ENCODE data around the gene FBLN7.

Gene FBLN7

DNA sequence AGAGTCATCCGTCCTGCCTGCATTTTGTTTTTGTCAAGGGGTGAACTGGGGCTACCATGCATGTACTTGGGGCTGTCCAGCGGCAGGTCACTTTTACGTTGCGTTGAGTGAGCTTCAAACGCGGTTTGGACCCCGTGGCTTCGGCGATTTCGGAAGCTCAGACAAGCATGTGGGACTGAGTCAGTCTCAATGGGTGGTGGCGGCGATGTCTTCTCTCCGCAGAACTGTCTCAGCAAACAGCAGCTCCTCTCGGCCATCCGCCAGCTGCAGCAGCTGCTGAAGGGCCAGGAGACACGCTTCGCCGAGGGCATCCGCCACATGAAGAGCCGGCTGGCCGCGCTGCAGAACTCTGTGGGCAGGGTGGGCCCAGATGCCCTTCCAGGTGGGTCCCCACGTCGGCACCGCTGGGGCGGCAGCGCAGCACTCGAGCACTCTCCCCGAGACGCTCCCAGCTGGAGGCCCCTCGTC lies 21.3 kb downstream of the FBLN7 start:
- no peak for DNase-seq

DNA sequence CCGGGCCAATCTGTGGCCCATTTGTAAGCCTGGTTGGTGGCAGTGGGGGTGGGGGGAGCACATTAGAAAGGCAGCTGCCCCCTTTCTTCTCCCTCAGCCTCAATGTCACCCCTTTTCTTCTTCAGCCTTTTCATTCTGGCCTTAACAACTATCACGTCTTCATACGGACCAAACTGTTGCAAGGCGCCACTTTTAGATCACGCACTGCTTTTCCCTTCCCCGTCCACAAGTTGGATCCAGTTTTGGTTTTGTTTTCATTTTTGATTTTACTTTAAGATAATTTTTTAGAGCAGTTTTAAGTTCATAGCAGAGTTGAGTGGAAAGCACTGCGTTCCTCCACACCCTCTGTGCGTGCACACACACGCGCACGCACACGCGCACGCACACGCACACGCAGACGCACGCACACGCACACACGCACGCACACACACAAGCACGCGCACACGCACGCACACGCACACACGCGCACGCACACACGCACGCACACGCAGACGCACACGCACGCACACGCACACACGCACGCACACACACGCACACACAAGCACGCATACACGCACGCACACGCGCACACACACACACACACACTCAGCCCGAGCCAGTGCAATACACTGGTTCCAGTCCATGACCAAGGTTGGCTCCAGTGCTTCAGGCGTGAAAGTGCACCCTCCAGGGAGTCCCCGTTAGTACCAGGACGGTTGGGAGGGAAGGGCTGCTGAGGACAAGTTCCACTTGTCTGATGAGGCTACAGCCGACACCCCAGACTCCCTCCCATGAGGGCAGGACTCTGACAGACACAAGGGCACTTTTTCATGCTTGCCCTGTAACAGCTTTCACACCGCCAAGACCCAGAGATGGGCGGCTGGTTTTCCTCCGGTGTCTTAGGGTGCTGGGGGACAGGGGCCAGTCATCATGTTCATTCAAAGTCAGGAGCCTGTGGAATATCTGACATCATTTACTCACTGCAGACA lies 22.4 kb downstream of the FBLN7 start:
- DNase-seq = no peak

- no peak for DNase-seq
Observed at GRCh38 chr2:112161431-112162145, 23.4 kb downstream of the FBLN7 start.

DNA sequence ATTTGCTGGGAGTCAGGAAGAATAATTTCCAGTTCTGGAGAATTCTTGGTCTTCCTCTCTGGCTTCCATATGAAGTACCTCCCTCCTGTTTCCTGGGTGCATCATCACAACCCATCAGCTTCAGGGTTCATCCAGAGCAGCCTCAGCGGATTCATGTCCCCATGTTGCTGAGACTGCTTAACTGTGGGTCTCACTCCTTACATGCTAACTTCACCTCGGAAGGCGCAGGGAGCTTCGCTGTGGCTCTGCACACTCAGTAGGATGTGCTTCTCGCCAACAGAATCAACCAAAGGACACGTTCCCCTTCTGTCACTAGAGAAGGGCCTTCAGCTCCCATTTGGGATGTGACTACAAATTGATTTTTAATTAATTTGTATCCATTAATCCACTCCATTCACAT lies 24.2 kb downstream of the FBLN7 start:
- DNase-seq = no peak

DNA sequence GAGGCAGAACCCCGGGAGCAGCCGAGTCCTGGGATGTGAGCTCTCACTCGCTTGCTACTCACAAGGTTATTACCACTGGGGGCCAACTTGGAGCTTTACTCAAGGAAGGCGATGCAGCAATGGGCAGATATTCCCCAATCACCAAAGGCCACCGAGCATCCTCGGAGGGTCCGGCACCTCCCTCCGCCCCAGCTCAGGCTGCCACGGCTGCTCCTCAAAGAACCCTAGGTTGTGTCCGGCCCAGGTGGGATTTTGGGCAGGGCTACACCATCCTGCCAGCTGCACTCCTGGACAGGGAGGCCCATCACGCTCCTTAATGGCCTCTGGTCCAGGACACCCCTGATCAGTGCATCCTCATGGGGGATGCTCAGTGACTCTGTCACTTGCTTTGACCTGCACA lies 24.8 kb downstream of the FBLN7 start:
- no peak for DNase-seq

- DNase-seq = no peak
Observed at GRCh38 chr2:112163541-112163981, 25.4 kb downstream of the FBLN7 start.

DNA sequence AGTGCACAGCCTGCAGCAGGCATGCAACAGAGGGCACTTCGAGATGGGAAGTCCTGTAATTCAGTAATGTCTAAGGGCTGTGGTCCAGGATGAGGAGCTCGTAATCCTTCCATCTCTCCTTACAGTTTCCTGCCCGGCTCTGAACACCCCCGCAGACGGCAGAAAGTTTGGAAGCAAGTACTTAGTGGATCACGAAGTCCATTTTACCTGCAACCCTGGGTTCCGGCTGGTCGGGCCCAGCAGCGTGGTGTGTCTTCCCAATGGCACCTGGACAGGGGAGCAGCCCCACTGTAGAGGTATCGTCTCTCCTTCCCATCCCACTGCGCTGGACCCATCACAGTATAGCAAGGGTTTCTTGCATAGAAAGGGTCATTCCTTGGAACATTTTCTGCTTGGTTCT lies 26.7 kb downstream of the FBLN7 start:
- DNase-seq = no peak

- DNase-seq = no peak
Observed at GRCh38 chr2:112165296-112165695, 27.1 kb downstream of the FBLN7 start.

DNA sequence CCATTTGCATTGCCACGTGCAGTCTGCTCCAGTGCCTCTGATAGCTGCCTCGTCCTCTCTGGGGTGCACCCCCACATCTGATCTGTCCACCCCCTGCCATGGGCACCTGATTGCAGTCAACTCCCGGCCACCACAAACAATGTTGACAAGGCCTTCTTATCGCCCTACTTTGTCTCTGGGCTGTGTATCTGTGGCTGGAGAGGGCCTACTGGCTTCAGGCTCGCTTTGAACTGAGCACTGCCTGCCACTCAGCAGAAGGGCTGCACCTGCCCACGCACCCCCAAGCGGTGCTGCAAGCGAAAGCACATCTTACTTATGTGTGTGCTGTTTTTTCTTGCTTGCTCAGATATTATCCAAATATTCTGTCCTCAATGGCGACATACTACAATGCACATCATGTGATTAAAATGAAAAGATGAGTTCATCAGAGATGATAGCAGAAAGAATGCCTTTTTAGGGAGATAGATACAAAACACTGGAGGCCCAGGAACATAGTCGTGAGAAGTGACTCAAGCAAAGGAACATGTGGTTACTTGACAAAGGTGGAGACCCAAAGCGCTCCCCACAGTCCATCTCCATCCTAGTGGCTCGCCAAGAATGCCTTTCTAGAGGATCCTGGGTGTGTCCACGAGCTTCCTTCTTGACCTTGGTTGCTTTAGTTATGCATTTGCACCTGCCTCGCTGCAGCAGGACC lies 28.8 kb downstream of the FBLN7 start:
- peak; percentile 62 for DNase-seq

DNA sequence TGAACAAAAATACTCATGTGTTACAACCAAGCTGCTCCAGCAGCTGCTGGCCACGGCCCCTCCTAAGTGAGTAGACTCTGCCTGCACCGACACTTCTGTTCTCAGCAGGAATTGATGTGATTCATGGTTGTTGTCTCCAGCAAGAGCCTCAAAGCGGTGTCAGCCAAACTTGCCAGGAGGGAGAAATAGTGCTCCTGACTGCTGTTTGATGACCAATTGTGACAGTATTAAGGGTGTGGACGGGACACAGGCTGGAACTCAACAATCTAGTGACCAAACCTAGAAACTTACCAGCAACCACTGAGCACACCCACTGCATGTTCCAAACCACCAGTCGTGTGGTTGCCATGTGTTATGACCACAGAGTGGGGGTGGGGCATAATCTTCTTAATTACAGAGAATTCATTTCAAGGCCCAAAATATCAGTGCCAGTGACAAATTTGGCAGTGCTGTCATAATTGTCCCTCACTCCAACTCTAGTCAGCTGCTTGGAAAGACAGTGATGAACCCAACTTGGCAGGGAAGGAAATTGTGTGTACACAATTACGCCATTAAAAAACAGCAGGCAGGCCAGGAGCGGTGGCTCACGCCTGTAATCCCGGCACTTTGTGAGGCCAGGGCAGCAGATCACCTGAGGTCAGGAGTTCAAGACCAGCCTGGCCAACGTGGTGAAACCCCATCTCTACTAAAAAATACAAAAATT lies 30.4 kb downstream of the FBLN7 start:
- DNase-seq = no peak

DNA sequence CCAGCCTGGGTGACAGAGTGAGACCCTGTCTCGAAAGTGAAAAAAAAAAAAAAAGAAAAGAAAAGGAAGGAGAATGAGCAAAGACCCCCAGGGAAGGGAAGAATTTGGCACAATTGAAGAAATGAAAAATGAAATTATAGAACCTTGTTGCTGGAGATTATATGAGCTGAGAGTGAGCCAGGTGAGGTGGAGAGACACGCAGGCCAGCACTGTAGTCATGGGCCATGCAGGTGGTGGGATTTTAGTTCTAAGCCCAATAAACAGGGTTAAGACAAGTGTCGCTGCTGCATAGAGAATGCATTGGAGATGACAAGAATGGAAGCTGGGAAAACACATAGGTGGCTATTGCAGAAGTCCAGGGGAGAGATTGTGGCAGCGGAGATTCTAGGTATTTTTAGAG lies 32.3 kb downstream of the FBLN7 start:
- no peak for DNase-seq

GRCh38 chr2:112173646-112174319 lies 35.6 kb downstream of the FBLN7 start:
- DNase-seq = no peak

DNA sequence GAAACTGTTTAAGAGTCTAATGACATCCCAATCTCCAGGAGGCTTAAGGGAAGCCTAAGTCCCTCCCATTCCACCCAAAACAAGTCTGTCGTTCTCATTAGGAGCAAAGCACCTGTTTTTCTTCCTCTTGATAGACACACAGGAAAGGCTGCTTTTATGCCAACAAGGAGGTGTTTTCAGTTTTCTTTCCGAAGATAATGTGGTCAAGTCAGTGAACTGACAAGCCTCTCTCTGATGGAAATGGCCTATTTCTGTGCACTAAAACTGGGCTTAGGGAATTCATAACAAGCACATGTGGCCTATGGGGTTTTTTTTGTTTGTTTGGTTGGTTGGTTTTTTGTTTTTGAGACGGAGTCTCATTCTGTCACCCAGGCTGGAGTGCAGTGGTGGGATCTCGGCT lies 36.2 kb downstream of the FBLN7 start:
- no peak for DNase-seq

DNA sequence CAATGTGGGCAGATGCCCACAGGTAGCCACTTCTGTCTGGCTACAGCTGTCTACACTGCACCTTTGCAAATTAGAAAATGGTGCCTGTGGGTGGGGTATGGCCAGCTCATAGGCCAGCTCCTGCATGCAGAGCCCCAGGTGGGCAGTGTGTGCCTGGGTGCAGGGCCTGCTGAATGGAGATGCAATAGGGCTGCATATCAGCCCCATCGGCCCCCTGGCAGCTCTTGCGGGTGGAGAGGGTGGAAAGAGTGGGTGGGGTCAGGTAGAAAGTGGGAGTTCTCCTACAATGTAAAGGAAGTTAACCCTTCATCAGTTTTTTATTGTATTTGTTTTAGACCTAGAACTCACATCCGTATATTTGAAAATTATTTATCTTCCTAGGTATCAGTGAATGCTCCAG lies 37.1 kb downstream of the FBLN7 start:
- DNase-seq = no peak

- DNase-seq = no peak
Observed at GRCh38 chr2:112175958-112176573, 37.9 kb downstream of the FBLN7 start.

DNA sequence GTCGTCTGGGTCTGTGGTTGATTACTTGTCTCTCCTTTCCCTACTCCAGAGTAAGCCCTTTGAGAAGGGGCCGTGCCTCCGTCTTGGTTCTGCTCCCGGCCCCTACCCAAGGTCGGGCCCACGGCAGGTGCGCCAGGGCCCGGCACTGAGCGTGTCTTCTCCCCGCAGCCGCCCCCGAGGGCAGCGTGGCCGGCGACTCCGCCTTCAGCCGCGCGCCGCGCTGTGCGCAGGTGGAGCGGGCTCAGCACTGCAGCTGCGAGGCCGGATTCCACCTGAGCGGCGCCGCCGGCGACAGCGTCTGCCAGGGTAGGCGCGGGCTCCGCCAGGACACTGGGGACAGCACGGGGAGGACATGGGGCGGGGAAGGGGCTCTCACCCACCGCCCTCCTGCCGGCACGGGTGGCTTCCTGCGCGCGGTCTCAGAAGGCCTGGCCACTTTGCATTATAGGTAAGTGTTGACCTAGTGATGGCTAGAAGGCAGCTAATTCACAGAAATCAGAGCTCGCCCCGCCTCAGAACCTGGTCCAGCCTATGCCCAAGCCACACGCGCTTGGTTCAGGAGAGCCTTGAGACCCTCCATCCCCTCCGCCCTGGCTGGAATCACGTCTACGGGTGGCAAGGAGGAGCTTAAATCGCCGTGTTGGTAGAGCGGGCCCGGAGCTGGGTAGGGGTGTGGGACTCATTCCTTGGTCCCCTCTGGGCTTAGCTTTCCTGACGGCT lies 43.5 kb downstream of the FBLN7 start:
- peak; percentile 79 for DNase-seq

GRCh38 chr2:112182581-112183034 lies 44.4 kb downstream of the FBLN7 start:
- DNase-seq = peak; percentile 77

GRCh38 chr2:112183327-112184025 lies 45.3 kb downstream of the FBLN7 start:
- DNase-seq = peak; percentile 45

- DNase-seq = no peak
Observed at GRCh38 chr2:112184121-112184520, 45.9 kb downstream of the FBLN7 start.

DNA sequence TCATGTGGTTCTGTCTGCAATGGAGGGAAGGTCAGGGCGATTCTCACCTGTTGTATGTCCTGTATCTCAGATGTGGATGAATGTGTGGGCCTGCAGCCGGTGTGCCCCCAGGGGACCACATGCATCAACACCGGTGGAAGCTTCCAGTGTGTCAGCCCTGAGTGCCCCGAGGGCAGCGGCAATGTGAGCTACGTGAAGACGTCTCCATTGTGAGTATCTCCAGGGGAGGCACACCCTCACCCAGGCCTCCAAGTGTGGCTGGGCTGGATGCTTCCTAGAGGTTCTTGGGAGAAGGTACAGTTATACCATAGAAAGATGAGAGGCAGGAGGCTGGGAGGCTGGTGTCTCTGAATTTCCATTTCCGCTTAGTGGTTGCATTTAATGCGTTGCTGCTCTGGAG lies 46.9 kb downstream of the FBLN7 start:
- no peak for DNase-seq
